Right lobe of liver (tissue), 4 donors: Measurements from ENCODE around the gene BMAL2.

Experiments used
- CTCF ChIP-seq, 4 donors: fragments of 200-600 bp in 3 of 4; fragments of 450-650 bp in 1 of 4; IDR thresholded peaks; one replicate each; pipeline versions ENCODE4 v1.5.1 to v1.8.0; 2016 to 2022; ENCODE audit warnings: antibody characterized with exemption in 4 of 4, mild to moderate bottlenecking in 2 of 4
- POLR2A ChIP-seq: fragments of 450-650 bp; IDR thresholded peaks from one replicate; pipeline ENCODE4 v1.6.1; 2017; ENCODE audit warnings: antibody characterized with exemption, mild to moderate bottlenecking
- donor health status: DM: no; HTN: no; CAD: no.
- donor health status: DM: no; HTN: no; CAD: no.
- donor health status: DM: no; HTN: yes; CAD: no.

GRCh38 chr12:27291862-27292261, 40.8 kb upstream of the BMAL2 start:
- TF ChIP-seq CTCF (IDR thresholded peaks at IDR 0.05) (no peak), POLR2A (no peak)
